NCI-H524 (cell line): Measurements from ENCODE around the gene USP1.

ENCODE experiments used
- DNase-seq, 2 experiments: peaks; one replicate each; lab custom pipeline; 2025; lab: John Stamatoyannopoulos, UW

Gene USP1

DNA sequence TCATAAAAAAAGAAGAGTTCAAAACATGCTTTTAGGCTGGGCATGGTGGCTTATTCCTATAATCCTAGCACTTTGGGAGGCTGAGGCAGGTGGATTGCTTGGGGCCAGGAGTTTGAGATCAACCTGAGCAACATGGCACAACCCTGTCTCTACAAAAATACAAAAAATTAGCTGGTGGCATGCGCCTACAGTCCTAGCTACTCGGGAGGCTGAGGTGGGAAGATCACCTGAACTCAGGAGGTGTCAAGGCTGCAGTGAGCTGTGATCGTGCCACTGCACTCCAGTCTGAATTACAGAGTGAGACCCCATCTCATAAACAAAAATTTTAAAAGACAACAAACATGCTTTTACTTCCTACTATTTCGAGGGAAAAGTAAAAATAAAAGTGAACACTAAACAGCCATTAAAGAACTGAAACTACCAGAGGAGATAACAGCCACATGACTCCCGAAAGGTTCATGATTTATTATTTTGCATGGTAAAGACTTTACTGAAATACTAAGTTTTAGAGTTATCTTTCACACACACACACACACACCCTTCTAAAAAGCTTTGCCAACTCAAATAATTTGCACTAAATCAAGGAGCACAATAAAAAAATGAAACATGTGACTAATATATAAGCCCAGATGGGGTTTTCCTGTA lies 48.1 kb downstream of the USP1 start:
- no peak for DNase-seq

DNA sequence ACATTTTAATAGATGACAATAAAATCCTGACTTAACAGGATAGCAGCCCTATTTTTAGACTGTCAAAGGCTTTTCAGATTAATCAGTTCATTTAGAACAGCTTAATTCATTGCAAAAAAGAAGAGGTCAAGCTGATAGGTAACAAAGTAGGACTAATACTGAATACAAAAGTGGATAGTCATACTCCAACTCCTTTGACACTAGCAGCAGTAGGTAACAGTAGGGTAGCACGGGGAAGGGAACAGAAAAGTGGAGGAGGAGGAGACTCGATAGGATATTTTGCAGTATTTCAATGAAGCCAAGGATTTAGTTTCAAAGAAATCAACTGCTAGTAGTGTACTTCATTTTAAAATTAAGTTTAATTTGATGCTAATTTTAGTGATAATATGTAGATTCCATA lies 51.1 kb downstream of the USP1 start:
- no peak for DNase-seq

GRCh38 chr1:62492521-62492920 lies 55.7 kb downstream of the USP1 start:
- no peak for DNase-seq

DNA sequence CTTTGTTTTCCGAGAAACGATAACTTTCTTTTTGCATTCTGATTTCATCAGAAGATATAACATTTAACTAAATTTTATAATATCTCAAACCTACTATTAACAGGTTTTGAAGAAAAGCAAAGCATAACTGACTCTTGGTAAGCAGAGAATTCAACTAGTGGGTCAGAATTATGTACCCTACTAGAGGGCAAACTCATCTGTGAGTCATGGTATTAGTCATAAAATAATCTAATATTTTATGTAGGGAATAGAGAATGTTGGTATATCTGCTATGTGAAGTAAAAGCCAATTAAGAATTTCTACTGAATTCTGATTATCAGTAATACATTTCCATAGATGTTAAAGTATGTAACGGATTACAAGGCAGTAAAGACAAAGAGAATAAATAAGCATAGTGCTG lies 56.8 kb downstream of the USP1 start:
- no peak for DNase-seq

DNA sequence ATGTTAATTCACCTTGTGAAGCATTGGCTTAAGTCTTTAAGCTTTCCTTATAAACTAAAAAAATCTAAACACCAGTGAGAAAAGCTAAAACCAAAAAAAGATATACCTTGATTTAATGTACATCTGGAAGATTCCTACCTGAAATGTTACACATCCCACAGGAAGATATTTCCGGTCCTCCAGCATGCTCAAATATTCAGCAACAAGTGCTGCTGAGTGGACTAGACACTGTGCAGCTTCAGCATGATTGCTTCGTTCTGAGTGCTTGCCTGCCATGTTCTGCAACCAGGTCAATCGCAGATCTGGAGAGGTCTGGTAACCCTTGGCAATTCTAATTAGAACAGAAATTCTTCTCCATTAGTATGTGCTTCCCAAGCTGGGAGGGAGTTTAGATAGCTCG lies 57.3 kb downstream of the USP1 start:
- no peak for DNase-seq

GRCh38 chr1:62500210-62500609 lies 63.4 kb downstream of the USP1 start:
- DNase-seq, result no peak
